Dermis blood vessel endothelial cell (primary cell): Measurements from ENCODE around the gene ARMC7. TPM values are rescaled to one million over a fixed set of nuclear protein-coding genes. Genes with fewer than 3 reads are reported as not detected.
"Not testable (repeated sequence)": the region's sequence is repeated elsewhere in the genome, so short reads cannot be mapped to it uniquely, and the experiment has no call there.

Experiments used
- DNase-seq: peaks from one replicate; pipeline ENCODE4 v3.0.0; 2010
- total RNA-seq: library from RNA; depleted of rRNA; stranded (reverse); fragments of >200 nt; gene quantifications from 2 replicates; pipeline ENCODE4 v1.2.3, GENCODE V29; 2014

Gene ARMC7
- 3.1 and 3.9 TPM in 2 replicates for total RNA-seq

GRCh38 chr17:75109407-75110233, at the start of gene ARMC7:
ARMC7 (plus strand) TSS chr17:75109969; CDS start chr17:75110289, 320 bp downstream.
- DNase-seq, result peak; percentile 84

- DNase-seq, result no peak
Observed at GRCh38 chr17:75060434-75061054, 49.2 kb upstream of the ARMC7 start.

DNA sequence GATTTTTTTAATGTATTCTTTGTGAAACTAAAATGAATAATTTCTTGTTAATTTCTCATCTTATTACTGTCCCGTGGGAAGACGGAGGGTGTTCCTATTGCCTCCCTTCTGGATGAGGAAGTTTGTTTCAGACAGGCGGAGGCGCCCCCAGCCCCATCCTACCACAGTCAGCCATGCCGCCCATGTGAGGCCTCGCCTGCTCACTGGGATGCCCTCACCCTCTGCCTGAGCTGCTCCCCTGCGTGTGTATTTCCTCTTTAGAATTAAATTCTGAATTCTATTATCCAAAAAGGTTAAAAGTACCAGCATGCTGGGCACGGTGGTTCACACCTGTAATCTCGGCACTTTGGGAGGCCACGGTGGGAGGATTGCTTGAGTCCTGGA, 48.7 kb upstream of the ARMC7 start:
- no peak for DNase-seq

DNA sequence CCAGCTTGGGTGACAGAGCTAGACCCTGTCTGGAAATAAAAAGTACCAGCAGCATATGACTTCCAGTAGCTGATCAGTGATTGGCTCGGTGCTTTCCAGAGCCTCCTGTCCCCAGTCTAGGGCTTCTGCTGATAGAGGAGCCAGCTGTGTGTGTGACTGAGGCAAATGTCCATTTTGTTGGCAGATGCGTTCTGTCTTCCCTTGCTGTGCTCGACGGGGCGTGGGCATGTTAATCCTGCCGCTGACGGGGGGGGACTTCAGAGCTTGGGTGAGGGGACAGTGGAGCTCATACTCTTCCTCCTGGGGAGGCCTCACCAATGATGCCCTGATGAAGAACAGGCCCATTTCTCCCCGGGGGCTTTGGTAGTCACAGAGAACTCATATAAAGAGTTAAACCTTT, 48.2 kb upstream of the ARMC7 start:
- DNase-seq, result no peak

DNA sequence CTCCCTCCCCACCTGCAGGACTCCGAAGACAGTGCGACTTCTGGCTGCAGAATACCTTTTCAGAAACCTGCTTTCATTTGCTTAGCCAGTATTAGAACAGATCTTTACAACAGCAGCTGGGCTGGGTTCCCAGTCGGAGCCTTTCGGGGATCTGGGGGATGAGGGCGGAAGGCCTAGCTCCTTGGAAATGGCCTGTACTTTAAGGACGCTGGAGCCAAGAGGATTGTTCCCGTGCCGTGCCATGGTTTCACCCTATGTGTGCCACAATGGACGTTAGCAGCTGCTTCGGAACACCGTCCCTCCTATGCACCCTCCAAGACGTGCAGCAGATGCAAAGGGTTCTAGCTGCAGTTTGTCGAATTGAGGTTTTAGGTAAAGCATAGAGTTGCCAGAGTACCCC, 46.6 kb upstream of the ARMC7 start:
- no peak for DNase-seq

DNA sequence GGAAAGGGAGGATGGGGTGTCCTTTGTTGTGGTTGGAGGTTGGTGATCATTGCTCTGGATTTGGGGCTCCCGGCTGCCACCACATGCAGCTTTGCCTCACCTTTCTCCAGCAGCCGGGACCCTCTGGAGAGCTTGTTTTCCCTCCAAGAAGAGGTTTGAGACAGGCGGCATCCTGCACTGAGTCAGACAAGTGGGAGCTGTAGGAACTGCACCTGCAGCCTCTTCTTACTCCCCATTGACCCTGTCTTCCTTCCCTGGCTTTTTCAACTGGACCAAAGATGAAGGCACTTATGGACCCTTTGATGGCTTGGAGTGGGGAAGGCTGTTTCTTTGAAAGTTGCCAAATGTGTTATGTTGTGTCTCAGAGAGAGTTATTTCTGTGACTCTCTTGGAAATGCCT, 46.1 kb upstream of the ARMC7 start:
- DNase-seq, result no peak

- no peak for DNase-seq
Observed at GRCh38 chr17:75064040-75064439, 45.7 kb upstream of the ARMC7 start.

- DNase-seq, result no peak
Observed at GRCh38 chr17:75064460-75064859, 45.3 kb upstream of the ARMC7 start.

GRCh38 chr17:75064867-75065561, 44.8 kb upstream of the ARMC7 start:
- no peak for DNase-seq

DNA sequence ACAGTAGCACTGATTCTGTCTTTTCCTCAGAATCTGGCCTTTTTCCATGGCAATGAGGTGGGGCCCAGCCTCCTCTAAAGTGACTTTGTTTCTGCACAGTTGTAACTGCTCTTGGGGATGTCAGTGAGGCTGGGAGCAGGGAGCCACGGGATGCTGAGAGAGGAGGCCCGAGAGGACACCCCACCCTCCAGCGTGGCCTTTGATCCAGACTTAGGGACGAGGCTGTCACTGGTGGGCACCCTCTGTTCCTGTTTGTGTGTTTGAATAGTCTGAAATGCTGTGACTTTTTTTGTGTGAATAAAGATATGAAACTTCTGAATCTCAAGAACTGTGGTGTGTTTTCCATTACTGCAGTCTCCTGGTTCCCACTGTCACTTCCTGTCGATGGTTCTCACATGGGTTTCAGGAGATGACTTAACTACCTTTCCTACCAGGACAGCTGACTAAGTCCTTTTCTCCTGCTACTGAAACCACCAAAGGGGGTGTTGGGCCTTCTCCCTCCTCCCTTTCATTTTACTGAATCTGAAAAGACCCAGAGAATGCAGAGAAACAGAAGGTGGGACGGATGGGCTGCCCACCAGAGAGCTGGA, 44.1 kb upstream of the ARMC7 start:
- DNase-seq, result peak; percentile 84

DNA sequence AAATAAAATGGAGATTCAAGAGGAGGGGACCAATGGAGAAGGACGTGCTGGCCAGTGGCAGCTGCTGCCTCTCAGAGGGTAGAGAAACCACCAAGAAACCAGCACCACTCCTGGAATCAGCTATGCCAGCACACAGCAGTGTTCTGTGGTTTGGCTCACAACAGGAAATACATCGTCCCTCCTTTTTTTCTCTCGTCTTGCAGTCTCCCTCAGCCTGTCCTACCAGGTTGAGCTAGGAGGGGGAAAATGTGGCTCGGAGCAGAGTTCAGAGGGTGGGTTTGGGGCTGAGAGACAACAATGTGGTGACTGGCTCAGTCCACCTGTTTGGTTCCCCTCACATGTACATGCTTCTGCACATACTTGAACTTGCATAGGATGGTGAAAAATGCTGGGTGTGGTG, 41.9 kb upstream of the ARMC7 start:
- no peak for DNase-seq

DNA sequence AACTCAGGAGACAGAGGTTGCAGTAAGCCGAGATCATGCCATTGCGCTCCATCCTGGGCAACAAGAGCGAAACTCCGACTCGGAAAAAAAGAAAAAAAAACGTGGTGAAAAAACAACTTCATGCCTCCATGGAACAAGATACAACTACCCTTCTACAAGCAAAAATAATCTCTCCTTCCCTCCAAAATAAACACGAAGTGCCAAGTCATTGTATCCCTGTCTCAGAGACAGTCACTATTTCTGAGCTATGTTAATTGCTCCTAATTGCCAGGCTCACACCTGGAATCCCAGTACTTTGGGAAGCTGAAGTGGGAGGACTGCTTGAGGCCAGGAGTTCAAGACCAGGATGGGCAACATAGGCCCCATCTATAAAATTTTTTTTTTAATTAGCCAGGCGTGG, 41.0 kb upstream of the ARMC7 start:
- no peak for DNase-seq

- DNase-seq, result peak; percentile 49
Observed at GRCh38 chr17:75069783-75070182, 40.0 kb upstream of the ARMC7 start.

GRCh38 chr17:75071478-75072271, 38.1 kb upstream of the ARMC7 start:
- not testable (repeated sequence) for DNase-seq

GRCh38 chr17:75072909-75073308, 36.9 kb upstream of the ARMC7 start:
- not testable (repeated sequence) for DNase-seq

DNA sequence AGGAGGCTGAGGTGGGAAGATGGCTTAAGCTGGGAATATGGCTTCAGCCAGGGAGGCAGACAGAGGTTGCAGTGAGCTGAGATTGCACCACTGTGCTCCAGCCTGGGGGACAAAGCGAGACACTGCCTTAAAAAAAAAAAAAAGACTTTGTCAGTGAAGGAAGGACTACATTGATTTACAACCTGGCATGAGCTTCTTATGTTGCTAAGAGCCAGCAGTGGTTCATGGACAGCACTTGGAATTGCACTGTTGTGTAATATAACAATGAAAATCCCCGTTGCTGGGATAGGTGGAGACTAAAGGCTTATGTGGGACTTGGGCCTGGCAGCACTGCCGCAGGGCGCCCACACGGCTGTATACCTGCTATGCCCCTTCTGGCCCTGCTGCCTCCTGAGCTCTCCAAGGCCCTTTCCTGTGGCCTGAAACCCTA, 36.1 kb upstream of the ARMC7 start:
- DNase-seq, result no peak

DNA sequence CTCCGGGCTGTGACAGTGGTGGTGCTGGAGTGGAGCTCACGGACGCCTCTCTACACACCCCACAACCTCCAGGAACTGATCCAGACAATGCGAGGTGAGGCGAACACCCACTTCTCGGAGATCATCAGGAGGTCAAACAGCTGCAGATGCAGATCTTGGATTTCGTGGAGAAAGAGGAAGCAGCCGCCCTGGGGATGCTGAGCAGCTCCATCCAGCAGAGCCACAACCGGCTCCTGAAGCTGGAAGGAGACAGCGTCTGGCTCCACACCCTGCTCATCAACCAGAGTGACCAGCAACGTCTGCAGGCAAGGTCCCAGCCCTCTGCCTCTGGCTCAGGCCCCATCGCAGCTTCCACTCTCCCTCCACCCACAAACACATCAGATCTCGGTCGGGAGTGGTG, 35.2 kb upstream of the ARMC7 start:
- DNase-seq, result no peak

GRCh38 chr17:75075597-75076336, 34.0 kb upstream of the ARMC7 start:
- DNase-seq, result no peak

DNA sequence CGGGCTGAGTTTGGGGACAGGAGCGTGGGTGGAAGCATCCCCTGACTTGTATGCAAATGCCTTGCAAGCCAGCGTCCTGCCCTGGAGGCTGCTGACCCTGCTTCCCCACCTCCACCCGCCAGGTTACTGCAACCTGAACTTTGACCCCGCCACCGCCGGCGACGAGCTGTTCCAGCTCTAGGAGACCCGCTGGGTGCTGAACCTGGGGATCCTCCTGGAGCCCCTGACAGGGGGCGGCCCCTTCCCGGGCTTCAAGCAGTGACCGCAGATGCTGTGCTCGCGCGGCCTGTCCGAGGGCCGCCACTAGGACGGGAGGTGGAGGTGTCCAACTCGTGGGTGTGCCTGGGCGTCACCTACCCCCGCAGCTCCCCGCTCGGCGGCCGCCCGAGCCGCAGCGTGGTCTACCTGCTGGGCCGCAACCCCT, 32.7 kb upstream of the ARMC7 start:
- no peak for DNase-seq

- DNase-seq, result peak; percentile 61
Observed at GRCh38 chr17:75077496-75078283, 32.1 kb upstream of the ARMC7 start.
